Measurements from ENCODE around the gene PRODH2. TPM values are rescaled to one million over a fixed set of nuclear protein-coding genes. Genes with fewer than 3 reads are reported as not detected.

Gene PRODH2
- total RNA-seq, 1 experiment from 2014 or later: not detected

GRCh38 chr19:35790981-35791813 is 21.4 kb downstream of the PRODH2 start:
- POLR2A ChIA-PET: no interaction called here
- peaks cover 4% of the 10 kb centered on the region for H3K27me3 Mint-ChIP-seq (ENCODE audit: insufficient read depth, unreplicated experiment)

GRCh38 chr19:35789978-35790944 is 22.4 kb downstream of the PRODH2 start:
- BruUV-seq (replicated peaks): no TSS peak
- H3K4me3 Mint-ChIP-seq (ENCODE audit: unreplicated experiment): no peak overlapping the region
- no peak for DNase-seq (ENCODE audit: unreplicated experiment)
- no peaks in the 10 kb centered on the region for H3K9me3 Mint-ChIP-seq (ENCODE audit: unreplicated experiment)
- intact Hi-C loops (cut with micrococcal nuclease): no loop called here
- POLR2A ChIA-PET: no interaction called here
- no peaks in the 10 kb centered on the region for H3K4me1 Mint-ChIP-seq (ENCODE audit: insufficient read depth, unreplicated experiment)
- H3K27ac Mint-ChIP-seq (ENCODE audit: low read depth, unreplicated experiment): no peak overlapping the region
- CTCF ChIA-PET: interaction anchor here (0.6 kb wide), 1 partner anchor 103 kb away, joined by 3 read pairs; no protein-coding TSS in a partner anchor
- no peaks in the 10 kb centered on the region for H3K27me3 Mint-ChIP-seq (ENCODE audit: insufficient read depth, unreplicated experiment)
- H3K36me3 Mint-ChIP-seq (ENCODE audit: insufficient read depth, unreplicated experiment): no peaks in the 10 kb centered on the region
- no peak for TF ChIP-seq CTCF (IDR thresholded peaks at IDR 0.05; ENCODE audit: unreplicated experiment)

More at GRCh38 chr19:35790981-35791813, 21.4 kb downstream of the PRODH2 start:
- no peaks in the 10 kb centered on the region for H3K36me3 Mint-ChIP-seq (ENCODE audit: insufficient read depth, unreplicated experiment)
- H3K27ac Mint-ChIP-seq (ENCODE audit: low read depth, unreplicated experiment): no peak overlapping the region
- H3K9me3 Mint-ChIP-seq (ENCODE audit: unreplicated experiment): no peaks in the 10 kb centered on the region
- intact Hi-C loops (cut with micrococcal nuclease): no loop called here
- no TSS peak for BruUV-seq (replicated peaks)
- H3K4me3 Mint-ChIP-seq (ENCODE audit: unreplicated experiment): no peak overlapping the region
- CTCF ChIA-PET: no interaction called here
- DNase-seq (ENCODE audit: unreplicated experiment): no peak
- TF ChIP-seq CTCF (IDR thresholded peaks at IDR 0.05; ENCODE audit: unreplicated experiment): no peak
- no peaks in the 10 kb centered on the region for H3K4me1 Mint-ChIP-seq (ENCODE audit: insufficient read depth, unreplicated experiment)

GRCh38 chr19:35789195-35789977 is 23.3 kb downstream of the PRODH2 start:
- Mint-ChIP-seq H3K4me1 (ENCODE audit: insufficient read depth, unreplicated experiment) (no peaks in the 10 kb centered on the region), H3K27ac (ENCODE audit: low read depth, unreplicated experiment) (no peak overlapping the region), H3K27me3 (ENCODE audit: insufficient read depth, unreplicated experiment) (no peaks in the 10 kb centered on the region), H3K4me3 (ENCODE audit: unreplicated experiment) (no peak overlapping the region), H3K36me3 (ENCODE audit: insufficient read depth, unreplicated experiment) (no peaks in the 10 kb centered on the region), H3K9me3 (ENCODE audit: unreplicated experiment) (no peaks in the 10 kb centered on the region)
- DNase-seq (ENCODE audit: unreplicated experiment): no peak
- TF ChIP-seq CTCF (IDR thresholded peaks at IDR 0.05; ENCODE audit: unreplicated experiment): no peak
- intact Hi-C loops (cut with micrococcal nuclease): no loop called here
- CTCF ChIA-PET: interaction anchor here (0.6 kb wide), 2 partner anchors 104 to 644 kb away, joined by 3 read pairs; no protein-coding TSS in a partner anchor
- POLR2A ChIA-PET: no interaction called here
- BruUV-seq (replicated peaks): no TSS peak
